Panc1 (cell line): ENCODE data around the gene SPEM2. TPM values are rescaled to one million over a fixed set of nuclear protein-coding genes. Genes with fewer than 3 reads are reported as not detected.

Experiments
- ATAC-seq: fragments of 200-7000 bp; cut with Tn5 transposase; 2 replicates; pipeline ENCODE4 v1.9.1; 2020; ENCODE audit warnings: mild to moderate bottlenecking, moderate library complexity
- BruUV-seq: library from RNA; stranded (reverse); fragments of 400-500 nt; replicated peaks from 2 replicates; lab custom pipeline; 2021; lab: Mats Ljungman, UMichigan
- CTCF ChIA-PET: fragments of 300-600 bp; sonication (Branson Sonifier 250); formaldehyde crosslinking; loops from one replicate; lab custom pipeline; 2022; ENCODE audit warnings: antibody characterized with exemption; lab: Charles Lee
- POLR2A ChIA-PET: fragments of 300-600 bp; sonication (Branson Sonifier 250); formaldehyde crosslinking; loops from one replicate; lab custom pipeline; 2022; ENCODE audit warnings: antibody characterized with exemption; lab: Charles Lee
- DNase-seq: peaks from one replicate; pipeline ENCODE4 v3.0.0-alpha.2; 2010; ENCODE audit warnings: low read depth, low spot score
- H3K27ac ChIP-seq: 2 replicates; pipeline ENCODE4 v1.5.1; 2011; ENCODE audit warnings: mild to moderate bottlenecking, low read length, inconsistent platforms
- H3K27me3 ChIP-seq: fragments of 200-500 bp; sonication (Bioruptor generic); 2 replicates; pipeline ENCODE4 v1.6.0; 2014; ENCODE audit warnings: low read length, inconsistent platforms; ENCODE audit not compliant: control insufficient read depth, insufficient read depth
- H3K36me3 ChIP-seq: fragments of 200-500 bp; sonication (Bioruptor generic); 2 replicates; pipeline ENCODE4 v1.5.1; 2014; ENCODE audit warnings: inconsistent platforms, mild to moderate bottlenecking, low read length, moderate library complexity; ENCODE audit not compliant: control insufficient read depth, insufficient read depth
- H3K4me1 ChIP-seq: 2 replicates; pipeline ENCODE4 v1.5.1; 2011; ENCODE audit warnings: inconsistent platforms, mild to moderate bottlenecking, low read length, moderate library complexity; ENCODE audit not compliant: control insufficient read depth, insufficient read depth
- H3K4me3 ChIP-seq, 2 experiments: 2 replicates each; pipeline ENCODE4 v1.5.1; 2011 to 2012; ENCODE audit warnings: low read depth in 2 of 2, low read length in 2 of 2, mild to moderate bottlenecking in 2 of 2, inconsistent platforms in 1 of 2, moderate library complexity in 1 of 2
- H3K9me3 ChIP-seq: fragments of 200-500 bp; sonication (Bioruptor generic); 2 replicates; pipeline ENCODE4 v1.5.1; 2014; ENCODE audit warnings: low read depth, mild to moderate bottlenecking, inconsistent platforms, low read length, moderate library complexity; ENCODE audit not compliant: control insufficient read depth, insufficient read depth
- CTCF ChIP-seq: fragments of 450-650 bp; IDR thresholded peaks from 2 replicates; pipeline ENCODE4 v1.5.1; 2017; ENCODE audit warnings: mild to moderate bottlenecking
- POLR2AphosphoS5 ChIP-seq: IDR thresholded peaks from 2 replicates; pipeline ENCODE4 v1.6.1; 2012; ENCODE audit warnings: mild to moderate bottlenecking, low read depth, low read length, moderate library complexity
- SIN3A ChIP-seq: IDR thresholded peaks from 2 replicates; pipeline ENCODE4 v1.6.1; 2012; ENCODE audit warnings: low read depth, mild to moderate bottlenecking, low read length, moderate library complexity, borderline replicate concordance; ENCODE audit not compliant: insufficient read depth
- in situ Hi-C: cut with HindIII; loops from 2 replicates; pipeline ENCODE4 v1.10.0; 2016; ENCODE audit warnings: low sequenced_read_pairs, low pct_unique_long_range_greater_than_20kb
- intact Hi-C: fragments of 100-400 bp; cut with micrococcal nuclease; formaldehyde crosslinking; loops from one replicate; pipeline ENCODE4 v1.10.0; 2022; ENCODE audit not compliant: unreplicated experiment
- total RNA-seq: library from RNA; stranded (reverse); gene quantifications from one replicate; pipeline ENCODE4 v1.2.1, GENCODE V29; 2021; ENCODE audit not compliant: unreplicated experiment

SPEM2 gene
- total RNA-seq, 1 experiment from 2014 or later, result not detected

GRCh38 chr17:7393613-7394451, 31.6 kb upstream of the SPEM2 start:
- peak; percentile 52 for ATAC-seq

GRCh38 chr17:7394452-7395191, 30.8 kb upstream of the SPEM2 start, which contains the start of gene PLSCR3:
Gene PLSCR3 (minus strand): TSS chr17:7394525. CDS start chr17:7394110, 415 bp downstream.
- H3K27me3 ChIP-seq, result no peaks in the 10 kb centered on the region
- ChIA-PET CTCF (interaction anchor here (0.7 kb wide), 1 partner anchor 39 kb away, joined by 4 read pairs; no protein-coding TSS in a partner anchor), POLR2A (interaction anchor here (0.6 kb wide), 1 partner anchor 12 kb away, joined by 3 read pairs; no protein-coding TSS in a partner anchor)
- TF ChIP-seq CTCF (no peak; the same call in 1 of the 2 replicates), SIN3A (0 out of 2 replicates have a peak, but pooled peaks have one; percentile 42), POLR2AphosphoS5 (peak; percentile 69)
- peak within 1 kb of the TSS; percentile 77 for H3K27ac ChIP-seq
- H3K4me1 ChIP-seq, result no peaks in the 10 kb centered on the region
- intact Hi-C loops (no loop called here), in situ Hi-C loops (no loop called here)
- H3K4me3 ChIP-seq, result peak within 1 kb of the TSS; percentile 71 to 82
- DNase-seq (no peak), ATAC-seq (peak; percentile 92)
- no TSS peak for BruUV-seq
- no peaks in the 10 kb centered on the region for H3K36me3 ChIP-seq
- H3K9me3 ChIP-seq, result no peaks in the 10 kb centered on the region

More at GRCh38 chr17:7393613-7394451, 31.6 kb upstream of the SPEM2 start:
- ChIA-PET POLR2A (interaction anchor here (0.6 kb wide), 2 partner anchors 12 to 42 kb away, joined by 3 read pairs; partner anchors contain the start of gene TMEM102), CTCF (interaction anchor here (0.7 kb wide), 1 partner anchor 38 kb away, joined by 4 read pairs; no protein-coding TSS in a partner anchor)
- no peaks in the 10 kb centered on the region for H3K27me3 ChIP-seq
- TF ChIP-seq POLR2AphosphoS5 (no peak), SIN3A (0 out of 2 replicates have a peak, but pooled peaks have one; percentile 49)
- in situ Hi-C loops (no loop called here), intact Hi-C loops (no loop called here)
- H3K4me1 ChIP-seq, result no peaks in the 10 kb centered on the region
- peak overlapping the region; percentile 73 for H3K27ac ChIP-seq
- H3K4me3 ChIP-seq, result peak overlapping the region; percentile 71 to 82
- no peaks in the 10 kb centered on the region for H3K9me3 ChIP-seq
- DNase-seq, result no peak
- no TSS peak for BruUV-seq
- H3K36me3 ChIP-seq, result no peaks in the 10 kb centered on the region

- in situ Hi-C loops, result no loop called here
- Histone ChIP-seq H3K9me3 (no peaks in the 10 kb centered on the region), H3K4me3 (no peak overlapping the region), H3K27ac (no peak overlapping the region), H3K36me3 (no peaks in the 10 kb centered on the region), H3K4me1 (no peaks in the 10 kb centered on the region), H3K27me3 (no peaks in the 10 kb centered on the region)
- BruUV-seq, result no TSS peak
- ATAC-seq (no peak), DNase-seq (no peak)
- ChIA-PET POLR2A (no interaction called here), CTCF (no interaction called here)
- TF ChIP-seq SIN3A, result no peak
- intact Hi-C loops, result no loop called here
Measured at GRCh38 chr17:7396147-7396546, 29.3 kb upstream of the SPEM2 start.
